ENCODE results near the gene MYLIP.
A peak's percentile ranks its signal among the peaks of the same experiment; 100 is the strongest.

MYLIP gene

GRCh38 chr6:16166871-16167608 lies 38.2 kb downstream of the MYLIP start:
- Histone ChIP-seq H3K27ac (no peak overlapping the region), H3K9me3 (ENCODE audit: control insufficient read depth, low read length) (no peaks in the 10 kb centered on the region), H3K79me2 (no peaks in the 10 kb centered on the region), H3K27me3 (ENCODE audit: control insufficient read depth, insufficient read depth, low read length) (no peaks in the 10 kb centered on the region), H3K9ac (no peak overlapping the region), H3K4me3 (ENCODE audit: low read depth, low read length) (no peak overlapping the region), H3K4me2 (ENCODE audit: low read length) (no peak overlapping the region), H2AFZ (no peak overlapping the region), H3K4me1 (no peaks in the 10 kb centered on the region), H3K36me3 (ENCODE audit: control insufficient read depth, insufficient read depth, low read length) (no peaks in the 10 kb centered on the region)
- no peak for TF ChIP-seq CTCF (IDR thresholded peaks at IDR 0.05)

GRCh38 chr6:16168121-16168520 lies 39.2 kb downstream of the MYLIP start:
- H3K79me2 ChIP-seq, result no peaks in the 10 kb centered on the region
- H2AFZ ChIP-seq, result no peak overlapping the region
- H3K27me3 ChIP-seq (ENCODE audit: control insufficient read depth, insufficient read depth, low read length), result no peaks in the 10 kb centered on the region
- H3K4me1 ChIP-seq, result no peaks in the 10 kb centered on the region
- no peak overlapping the region for H3K27ac ChIP-seq
- TF ChIP-seq CTCF (IDR thresholded peaks at IDR 0.05), result no peak
- H3K4me2 ChIP-seq (ENCODE audit: low read length), result no peak overlapping the region
- H3K9me3 ChIP-seq (ENCODE audit: control insufficient read depth, low read length), result no peaks in the 10 kb centered on the region
- no peak overlapping the region for H3K4me3 ChIP-seq (ENCODE audit: low read depth, low read length)
- H3K36me3 ChIP-seq (ENCODE audit: control insufficient read depth, insufficient read depth, low read length), result no peaks in the 10 kb centered on the region
- no peak overlapping the region for H3K9ac ChIP-seq

- H3K4me3 ChIP-seq (ENCODE audit: low read depth, low read length), result no peak overlapping the region
- no peaks in the 10 kb centered on the region for H3K4me1 ChIP-seq
- H2AFZ ChIP-seq, result no peak overlapping the region
- peak; percentile 33 for TF ChIP-seq CTCF (IDR thresholded peaks at IDR 0.05)
- H3K4me2 ChIP-seq (ENCODE audit: low read length), result no peak overlapping the region
- no peaks in the 10 kb centered on the region for H3K9me3 ChIP-seq (ENCODE audit: control insufficient read depth, low read length)
- H3K27me3 ChIP-seq (ENCODE audit: control insufficient read depth, insufficient read depth, low read length), result no peaks in the 10 kb centered on the region
- H3K9ac ChIP-seq, result no peak overlapping the region
- H3K36me3 ChIP-seq (ENCODE audit: control insufficient read depth, insufficient read depth, low read length), result no peaks in the 10 kb centered on the region
- H3K79me2 ChIP-seq, result no peaks in the 10 kb centered on the region
- H3K27ac ChIP-seq, result no peak overlapping the region
These were observed 40.0 kb downstream of the MYLIP start for GRCh38 chr6:16168858-16169257.

- H3K79me2 ChIP-seq, result no peaks in the 10 kb centered on the region
- TF ChIP-seq CTCF (IDR thresholded peaks at IDR 0.05), result no peak
- H3K4me2 ChIP-seq (ENCODE audit: low read length), result no peak overlapping the region
These were observed 42.5 kb downstream of the MYLIP start for GRCh38 chr6:16171400-16171799.

More at GRCh38 chr6:16171400-16171799, 42.5 kb downstream of the MYLIP start:
- H3K4me1 ChIP-seq, result no peaks in the 10 kb centered on the region
- H3K27me3 ChIP-seq (ENCODE audit: control insufficient read depth, insufficient read depth, low read length), result no peaks in the 10 kb centered on the region
- no peak overlapping the region for H3K27ac ChIP-seq
- no peak overlapping the region for H2AFZ ChIP-seq
- no peaks in the 10 kb centered on the region for H3K36me3 ChIP-seq (ENCODE audit: control insufficient read depth, insufficient read depth, low read length)
- H3K9ac ChIP-seq, result no peak overlapping the region
- no peaks in the 10 kb centered on the region for H3K9me3 ChIP-seq (ENCODE audit: control insufficient read depth, low read length)
- H3K4me3 ChIP-seq (ENCODE audit: low read depth, low read length), result no peak overlapping the region
